Body of pancreas (tissue), 2 donors: ENCODE measurements around the gene ZNF660. TPM values are rescaled to one million over a fixed set of nuclear protein-coding genes. Genes with fewer than 3 reads are reported as not detected.

Experiments
- total RNA-seq, 2 donors: library from RNA; depleted of rRNA; stranded (reverse); fragments of >200 nt; gene quantifications; one replicate each; pipeline ENCODE4 v1.1.0, GENCODE V29; 2016

Gene ZNF660
- total RNA-seq, 2 donors from 2014 or later, result 2.1 to 6.3 TPM

Other genes with a start within 250 kb of the ZNF660 start
- gene TCAIM, start 246.2 kb upstream of the ZNF660 start, total RNA-seq, result 10 to 100 TPM; 14.8 to 15.6 TPM
- 1 to 10 TPM; 4.9 to 7.8 TPM for gene ZNF445, start 107.3 kb upstream of the ZNF660 start, total RNA-seq
- gene ZKSCAN7, start 29.8 kb upstream of the ZNF660 start, total RNA-seq, result 1 to 10 TPM; 3.3 to 7.0 TPM
- gene ZNF197, start 40.1 kb downstream of the ZNF660 start, total RNA-seq, result 10 to 100 TPM; 10.9 to 17.1 TPM
- gene ZNF35, start 63.8 kb downstream of the ZNF660 start, total RNA-seq, result 1 to 10 TPM; 3.1 to 7.9 TPM
- gene ZNF502, start 127.7 kb downstream of the ZNF660 start, total RNA-seq, result 1 to 10 TPM; 2.3 TPM
- gene ZNF501, start 144.7 kb downstream of the ZNF660 start, total RNA-seq, result 1 to 10 TPM; 3.1 to 7.6 TPM
- gene KIAA1143, start 176.7 kb downstream of the ZNF660 start, total RNA-seq, result 10 to 100 TPM; 10.5 to 13.7 TPM
- under 1 TPM in 1 of 2 donors, not detected in 1; 0.78 TPM for gene KIF15, start 176.8 kb downstream of the ZNF660 start, total RNA-seq